ENCODE measurements around the gene RAP1GAP2.

The RAP1GAP2 gene

GRCh38 chr17:2947996-2948550 is 151.8 kb downstream of the RAP1GAP2 start:
- DNase-seq (ENCODE audit: low spot score) = no peak

- no peak for DNase-seq (ENCODE audit: low spot score)
Measured at GRCh38 chr17:2948721-2949468, 152.7 kb downstream of the RAP1GAP2 start.

- DNase-seq (ENCODE audit: low spot score) = no peak
Measured at GRCh38 chr17:2949469-2950044, 153.3 kb downstream of the RAP1GAP2 start.

- no peak for DNase-seq (ENCODE audit: low spot score)
Measured at GRCh38 chr17:2950846-2951245, 154.6 kb downstream of the RAP1GAP2 start.

- no peak for DNase-seq (ENCODE audit: low spot score)
Measured at GRCh38 chr17:2952174-2952845, 156.1 kb downstream of the RAP1GAP2 start.

- DNase-seq (ENCODE audit: low spot score) = peak; percentile 7
Measured at GRCh38 chr17:2954898-2955445, 158.7 kb downstream of the RAP1GAP2 start.

DNA sequence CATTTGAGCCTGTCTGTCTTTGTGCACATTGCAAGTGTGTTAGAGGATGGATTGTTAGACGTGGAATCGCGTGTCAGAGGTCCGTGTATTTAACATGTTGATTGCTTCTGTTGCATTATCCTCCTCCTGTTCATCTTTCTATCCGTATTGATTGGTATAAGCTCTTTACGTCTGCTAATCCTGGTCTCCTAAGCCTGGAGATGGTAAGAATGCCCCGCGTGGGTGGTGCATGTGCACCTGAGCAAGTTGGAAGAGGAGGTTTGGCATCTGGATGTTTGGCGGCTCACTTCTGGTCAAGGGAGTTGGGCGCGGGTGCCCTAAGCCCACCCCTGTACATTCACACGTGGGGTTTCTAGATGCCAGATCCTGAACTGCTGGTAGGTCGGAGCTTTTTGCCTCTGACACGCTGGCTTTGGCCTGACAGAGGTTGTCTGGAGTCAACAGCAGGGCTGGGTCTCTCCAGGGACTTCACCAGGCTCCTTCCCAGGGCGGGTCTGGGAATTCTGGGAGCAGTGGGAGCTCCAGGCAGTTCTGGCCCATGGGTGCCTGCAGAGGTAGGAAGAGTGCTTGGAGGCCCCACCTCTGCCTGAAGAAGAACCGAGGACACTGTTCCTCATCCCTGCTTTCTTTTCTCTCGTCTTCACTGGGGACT is 159.8 kb downstream of the RAP1GAP2 start:
- no peak for DNase-seq (ENCODE audit: low spot score)

DNA sequence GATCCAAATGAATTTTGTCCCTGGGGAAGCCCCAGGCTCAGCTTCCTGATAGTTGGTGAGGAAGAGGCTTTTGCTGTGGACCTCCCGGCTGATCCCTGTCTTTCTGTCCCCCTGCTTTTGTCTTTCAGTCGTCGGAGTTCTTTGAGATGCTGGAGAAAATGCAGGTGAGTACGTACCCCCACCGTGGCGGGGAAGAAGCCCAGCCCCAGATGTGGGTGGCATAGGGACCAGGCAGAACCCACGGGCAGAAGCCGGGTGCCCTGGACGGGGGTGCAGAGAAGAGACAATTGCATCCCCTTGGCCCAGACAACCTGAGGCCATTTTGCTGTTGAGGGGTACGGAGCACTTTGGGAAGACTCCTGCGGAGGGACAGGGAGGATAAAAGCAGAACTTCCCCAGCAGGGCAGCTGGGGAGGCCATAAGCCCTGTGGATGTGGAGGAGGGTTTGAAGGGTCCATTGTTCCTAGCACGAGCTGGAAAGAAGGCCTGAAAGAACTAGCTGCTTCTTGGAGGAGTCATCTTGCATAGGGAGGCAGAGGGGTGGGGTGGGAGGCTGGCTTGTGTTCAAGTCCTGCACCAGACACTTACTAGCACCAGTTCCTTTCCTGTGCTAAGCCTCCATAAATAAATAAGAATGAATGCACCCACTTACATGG is 161.5 kb downstream of the RAP1GAP2 start:
- DNase-seq (ENCODE audit: low spot score) = no peak

DNA sequence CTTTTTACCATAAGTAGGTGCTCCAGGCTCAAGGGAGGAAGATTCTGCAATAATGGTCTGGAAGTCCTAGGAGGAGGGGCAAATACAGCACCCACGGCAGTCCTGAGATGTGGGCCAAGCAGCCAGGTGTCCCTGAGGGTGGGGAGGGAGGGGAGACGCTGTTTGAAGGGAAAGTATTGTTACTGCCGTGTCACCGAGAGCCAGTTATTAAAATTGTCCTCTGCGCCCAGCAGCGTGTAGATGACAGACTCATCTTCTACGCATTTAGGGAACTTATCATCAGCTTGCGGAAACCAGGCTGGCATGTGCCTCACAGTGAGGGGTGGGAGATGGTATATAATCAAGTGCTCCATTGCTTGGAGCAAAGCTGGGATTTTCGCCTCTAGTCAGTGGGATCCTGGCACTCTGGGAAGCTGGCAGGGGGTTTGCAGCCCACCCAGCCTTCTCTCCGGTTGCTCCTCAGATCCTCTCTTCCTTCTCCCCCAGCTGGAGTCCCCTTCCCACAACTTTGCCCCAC is 162.5 kb downstream of the RAP1GAP2 start:
- DNase-seq (ENCODE audit: low spot score) = no peak

- DNase-seq (ENCODE audit: low spot score) = no peak
Measured at GRCh38 chr17:2959371-2960130, 163.3 kb downstream of the RAP1GAP2 start.

DNA sequence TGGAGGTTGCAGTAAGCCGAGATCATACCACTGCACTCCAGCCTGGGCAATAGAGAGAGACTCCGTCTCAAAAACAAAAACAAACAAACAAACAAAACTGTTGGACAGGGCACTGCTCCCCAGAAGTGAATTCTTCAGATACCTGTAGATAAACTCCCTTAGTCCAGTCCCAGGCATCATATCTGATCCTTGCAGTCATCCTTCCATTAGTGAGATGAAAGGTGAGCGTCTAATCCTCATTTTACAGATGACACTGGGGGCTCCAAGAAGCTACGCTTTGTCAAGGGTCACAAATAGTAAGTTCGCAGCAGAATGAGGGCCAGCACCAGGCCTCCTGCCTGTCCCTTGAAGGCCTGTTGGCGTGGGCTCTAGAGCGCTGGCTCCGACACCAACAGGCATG is 165.2 kb downstream of the RAP1GAP2 start:
- no peak for DNase-seq (ENCODE audit: low spot score)

GRCh38 chr17:2962236-2962635 is 166.0 kb downstream of the RAP1GAP2 start:
- no peak for DNase-seq (ENCODE audit: low spot score)

DNA sequence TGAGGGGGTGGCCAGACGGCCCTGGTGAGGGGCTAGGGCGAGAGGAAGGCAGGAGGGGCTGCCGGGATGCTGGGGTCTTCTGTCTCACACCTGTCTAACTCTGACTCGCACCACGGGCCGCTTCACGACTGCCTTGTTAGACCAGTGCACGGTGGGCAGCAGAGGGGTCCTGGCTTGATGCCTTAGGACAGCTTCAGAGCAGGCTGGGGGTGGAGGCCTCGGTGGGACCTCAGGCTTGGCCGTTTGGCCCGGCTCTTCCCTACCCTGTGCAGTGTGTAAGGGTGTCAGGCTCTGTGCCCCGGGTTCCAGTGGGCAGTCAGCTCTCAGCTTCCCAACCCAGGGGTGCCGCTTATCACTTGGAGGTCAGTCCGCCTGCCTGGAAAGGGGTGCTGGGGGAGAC is 166.5 kb downstream of the RAP1GAP2 start:
- no peak for DNase-seq (ENCODE audit: low spot score)

- DNase-seq (ENCODE audit: low spot score) = no peak
Measured at GRCh38 chr17:2963332-2964027, 167.2 kb downstream of the RAP1GAP2 start.

DNA sequence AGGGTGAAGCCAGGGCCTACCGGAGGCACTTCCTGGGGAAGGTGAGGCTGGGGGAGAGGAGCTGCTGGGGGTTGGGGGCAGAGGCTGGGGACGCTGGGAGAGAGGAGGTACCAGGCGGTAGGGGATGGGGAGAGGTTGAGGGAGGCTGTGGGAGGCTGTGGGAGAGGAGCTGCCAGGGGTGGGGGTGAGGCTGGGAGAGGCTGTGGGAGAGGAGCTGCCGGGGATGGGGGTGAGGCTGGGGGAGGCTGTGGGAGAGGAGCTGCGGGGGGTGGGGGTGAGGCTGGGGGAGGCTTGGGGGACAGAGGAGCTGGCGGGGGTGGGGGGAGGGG is 167.8 kb downstream of the RAP1GAP2 start:
- DNase-seq (ENCODE audit: low spot score) = no peak

GRCh38 chr17:2964370-2964769 is 168.1 kb downstream of the RAP1GAP2 start:
- DNase-seq (ENCODE audit: low spot score) = no peak

- DNase-seq (ENCODE audit: low spot score) = no peak
Measured at GRCh38 chr17:2964831-2965230, 168.6 kb downstream of the RAP1GAP2 start.

GRCh38 chr17:2965621-2966595 is 169.7 kb downstream of the RAP1GAP2 start:
- DNase-seq (ENCODE audit: low spot score) = no peak

DNA sequence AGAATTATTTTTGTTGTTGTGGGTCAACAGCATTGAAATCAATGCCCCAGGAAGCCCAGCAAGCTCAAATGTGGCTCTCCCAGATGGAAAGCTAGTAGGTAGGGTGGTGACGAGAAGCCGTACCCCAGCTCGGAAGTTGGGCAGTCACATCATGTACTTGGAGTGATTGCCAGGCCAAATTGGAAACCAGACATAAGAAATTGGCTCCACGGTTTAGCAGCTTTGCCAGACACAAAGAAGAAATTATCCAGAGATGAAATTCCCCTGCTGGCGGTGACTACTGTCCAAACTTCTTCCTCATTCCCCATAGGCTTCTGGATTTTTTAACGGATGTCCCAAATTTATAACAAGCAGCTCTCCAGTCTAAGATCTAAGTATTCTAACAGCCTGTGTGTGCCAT is 171.3 kb downstream of the RAP1GAP2 start:
- DNase-seq (ENCODE audit: low spot score) = no peak

All from CD4-positive, alpha-beta T cell treated with Interleukin-6 at 100 ng/mL for 8 hours (primary cell).